ENCODE measurements around the gene CCNA2.

The CCNA2 gene

GRCh38 chr4:121771869-121772268, 51.8 kb downstream of the CCNA2 start:
- no peak for TF ChIP-seq CTCF (IDR thresholded peaks at IDR 0.05; ENCODE audit: low read depth, low read length, missing control alignments)
- no peak for DNase-seq (ENCODE audit: low read depth)
- no peak overlapping the region for H3K4me3 ChIP-seq (ENCODE audit: low read depth, low read length)

- DNase-seq (ENCODE audit: low read depth), result no peak
- no peak for TF ChIP-seq CTCF (IDR thresholded peaks at IDR 0.05; ENCODE audit: low read depth, low read length, missing control alignments)
- no peak overlapping the region for H3K4me3 ChIP-seq (ENCODE audit: low read depth, low read length)
Measured at GRCh38 chr4:121769341-121769740, 54.3 kb downstream of the CCNA2 start.

- no peak overlapping the region for H3K4me3 ChIP-seq (ENCODE audit: low read depth, low read length)
- no peak for TF ChIP-seq CTCF (IDR thresholded peaks at IDR 0.05; ENCODE audit: low read depth, low read length, missing control alignments)
- no peak for DNase-seq (ENCODE audit: low read depth)
Measured at GRCh38 chr4:121767166-121767565, 56.5 kb downstream of the CCNA2 start.

Data from GM12864 (cell line).